Adrenal gland (tissue), 12 donors: Measurements from ENCODE around the gene ARMC2. TPM values are rescaled to one million over a fixed set of nuclear protein-coding genes. Genes with fewer than 3 reads are reported as not detected.

Experiments used
- DNase-seq, 7 donors: peaks; one replicate each; pipeline ENCODE4 v3.0.0-alpha.2; 2019 to 2020
- H3K27ac ChIP-seq, 5 donors: fragments of 200-600 bp; sonication (generic) in 4 of 5; 1 replicate in 3 of 5; 2 replicates in 2 of 5; pipeline versions ENCODE4 v1.5.1 to v1.8.0; 2016 to 2020; ENCODE audit warnings: mild to moderate bottlenecking in 1 of 5
- H3K27me3 ChIP-seq: fragments of 200-600 bp; 2 replicates; pipeline ENCODE4 v1.8.0; 2021
- H3K36me3 ChIP-seq, 2 donors: fragments of 200-600 bp; replicated peaks in 1 of 2; 1 replicate in 1 of 2; 2 replicates in 1 of 2; pipeline versions ENCODE4 v1.5.1 to v1.8.0; 2018 to 2022
- H3K4me1 ChIP-seq, 2 donors: fragments of 200-600 bp; replicated peaks in 1 of 2; 1 replicate in 1 of 2; 2 replicates in 1 of 2; pipeline versions ENCODE4 v1.5.1 to v1.8.0; 2018 to 2021
- H3K4me3 ChIP-seq, 4 donors: fragments of 200-600 bp; sonication (generic) in 3 of 4; one replicate each; pipeline ENCODE4 v1.5.1; 2016 to 2018
- H3K9me3 ChIP-seq, 3 donors: fragments of 200-600 bp; sonication (generic) in 1 of 3; replicated peaks in 1 of 3; 1 replicate in 2 of 3; 2 replicates in 1 of 3; pipeline versions ENCODE4 v1.5.1 to v1.8.0; 2016 to 2021
- CTCF ChIP-seq, 6 experiments: fragments of 450-650 bp in 4 of 6; fragments of 200-600 bp in 2 of 6; sonication (generic) in 1 of 6; IDR thresholded peaks; 1 replicate in 5 of 6; 2 replicates in 1 of 6; pipeline versions ENCODE4 v1.5.1 to v1.8.0; 2016 to 2021; ENCODE audit warnings: antibody characterized with exemption in 6 of 6, mild to moderate bottlenecking in 2 of 6, moderate library complexity in 1 of 6
- POLR2A ChIP-seq, 2 donors: fragments of 450-650 bp; IDR thresholded peaks; one replicate each; pipeline ENCODE4 v1.6.1; 2017; ENCODE audit warnings: antibody characterized with exemption in 2 of 2, mild to moderate bottlenecking in 2 of 2, moderate library complexity in 1 of 2
- WGBS, 4 donors: extraction: QIAGEN DNeasy Blood & Tissue Kit in 2 of 4; methylation state at CpG; one replicate each; pipeline versions ENCODE4 v1.1.5 to v1.1.7; 2013 to 2017; 5-methylcytosine and 5-hydroxymethylcytosine counted together
- intact Hi-C, 2 donors: fragments of 100-400 bp; cut with DNase I; formaldehyde crosslinking; loops; one replicate each; pipeline versions ENCODE4 v1.14.1 to v1.15.0; 2022 to 2023
- polyA plus RNA-seq, 3 donors: library from polyadenylated mRNA; stranded (reverse); fragments of 200-250 nt in 2 of 3; fragments of 350-450 nt in 1 of 3; fragmentation: Illumina TruSeq in 1 of 3; extraction: RNeasy Lipid Tissue Mini Kit (QIAGEN cat#74804) in 1 of 3; gene quantifications; one replicate each; pipeline ENCODE4 v1.2.3, GENCODE V29; 2013 to 2014
- total RNA-seq, 9 donors: library from RNA; depleted of rRNA in 4 of 9; stranded (reverse); fragments of >200 nt in 4 of 9; fragments of 120-200 nt in 1 of 9; fragmentation: NEBNext Ultra II Directional in 1 of 9; extraction: Animal tissue kit (Norgen Biotek cat#: 25700) in 1 of 9; gene quantifications; one replicate each; pipeline versions ENCODE4 v1.1.0 to v1.2.4, GENCODE V29; 2013 to 2023
- donor health status: healthy with polysubstance abuse.
- donor health status: Bipolar disorder and iron deficiency.
- donor health status: DM: yes; HTN: yes; CAD: no.
- donor health status: DM: no; HTN: no; CAD: no.
- donor health status: DM: no; HTN: no; CAD: no.
- donor health status: DM: yes; HTN: yes; CAD: no.

The ARMC2 gene
- total and polyA plus RNA-seq, 12 donors = 2.1 to 7.8 (median 6.4) TPM

DNA sequence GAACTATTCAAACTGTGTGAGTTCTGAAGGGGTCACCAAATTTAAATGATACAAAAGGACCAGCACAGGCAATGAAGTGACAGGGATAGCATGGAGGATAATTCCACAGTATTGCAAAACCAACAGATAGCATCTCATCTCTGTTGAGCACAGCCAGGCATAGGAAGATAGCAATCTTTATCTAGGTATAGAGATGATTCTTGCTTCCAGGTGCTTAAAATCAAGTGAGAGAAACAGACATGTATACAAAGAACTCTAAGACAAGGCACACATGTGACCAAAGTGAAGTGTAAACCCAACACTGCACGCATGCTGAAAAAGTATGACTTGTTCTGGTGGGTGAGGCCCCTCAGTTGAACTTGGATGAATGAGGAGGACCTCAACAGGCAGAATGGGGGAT lies 48.4 kb upstream of the ARMC2 start:
- peak overlapping the region in 1 of 5 donors; percentile 17 for H3K27ac ChIP-seq
- no peak for DNase-seq
- TF ChIP-seq POLR2A (IDR thresholded peaks at IDR 0.05) (no peak), CTCF (IDR thresholded peaks at IDR 0.05) (no peak)
- intact Hi-C loops = no loop called here
- 95 to 97% (median 96%) methylated on average over 1 of the region's 1 CpG for WGBS, 4 donors
- no peaks in the 10 kb centered on the region for H3K9me3 ChIP-seq
- no peaks in the 10 kb centered on the region for H3K27me3 ChIP-seq
- peaks cover 0 to 20% of the 10 kb centered on the region in 2 donors for H3K4me1 ChIP-seq
- no peak overlapping the region for H3K4me3 ChIP-seq
- no peaks in the 10 kb centered on the region for H3K36me3 ChIP-seq

DNA sequence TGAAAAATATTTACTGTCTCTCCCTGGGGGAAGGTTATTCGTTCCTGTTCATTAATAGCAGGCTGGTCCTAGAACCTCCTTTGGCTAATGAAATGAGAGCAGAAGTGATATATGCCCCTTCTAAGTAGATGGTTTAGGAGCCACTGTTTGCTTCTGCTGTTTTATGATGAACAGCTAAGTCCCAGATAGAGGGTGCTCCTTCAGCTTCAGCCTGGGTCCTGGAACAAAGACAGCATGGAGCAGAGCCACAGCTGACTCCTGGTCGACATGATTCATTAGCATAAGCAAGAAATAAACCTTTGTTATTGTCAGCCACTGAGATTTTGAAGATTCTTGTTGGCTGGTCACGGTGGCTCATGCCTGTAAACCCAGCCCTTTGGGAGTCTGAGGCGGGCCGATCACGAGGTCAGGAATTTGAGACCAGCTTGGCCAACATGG lies 47.8 kb upstream of the ARMC2 start:
- no peak for DNase-seq
- 60 to 81% (median 75%) methylated on average over 6 of the region's 6 CpGs for WGBS, 4 donors
- peaks cover 0 to 22% of the 10 kb centered on the region in 2 donors for H3K4me1 ChIP-seq

DNA sequence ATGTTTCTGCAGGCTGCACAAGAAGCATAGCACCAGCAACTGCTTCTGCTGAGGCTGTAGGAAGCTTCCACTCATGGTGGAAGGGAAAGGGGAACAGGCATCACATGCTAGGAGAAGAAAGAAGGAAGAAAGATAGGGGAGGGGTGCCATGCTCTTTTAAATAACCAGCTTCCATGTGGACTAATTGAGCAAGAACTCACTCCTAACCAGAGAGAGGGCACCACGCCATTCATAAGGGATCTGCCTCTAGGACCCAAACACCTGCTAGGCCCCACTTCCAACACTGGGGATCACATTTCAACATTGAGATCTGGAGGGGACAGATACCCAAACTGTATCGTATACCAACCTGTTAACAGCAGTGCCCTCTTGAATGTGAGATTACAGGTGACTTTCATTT lies 46.9 kb upstream of the ARMC2 start:
- intact Hi-C loops = no loop called here
- Histone ChIP-seq H3K27me3 (no peaks in the 10 kb centered on the region), H3K9me3 (no peaks in the 10 kb centered on the region), H3K4me1 (peaks cover 0 to 31% of the 10 kb centered on the region in 2 donors), H3K36me3 (no peaks in the 10 kb centered on the region), H3K4me3 (no peak overlapping the region), H3K27ac (no peak overlapping the region)
- no peak for TF ChIP-seq CTCF (IDR thresholded peaks at IDR 0.05)
- TF ChIP-seq POLR2A (IDR thresholded peaks at IDR 0.05) = no peak
- peak in 1 of 7 donors; percentile 16 for DNase-seq
- WGBS, 4 donors = 75 to 92% (median 81%) methylated on average over 2 of the region's 2 CpGs

More for the DNA sequence above, 47.8 kb upstream of the ARMC2 start:
- H3K36me3 ChIP-seq = no peaks in the 10 kb centered on the region
- intact Hi-C loops = no loop called here
- TF ChIP-seq CTCF (IDR thresholded peaks at IDR 0.05) = no peak
- no peak for TF ChIP-seq POLR2A (IDR thresholded peaks at IDR 0.05)
- H3K27ac ChIP-seq = no peak overlapping the region
- H3K27me3 ChIP-seq = no peaks in the 10 kb centered on the region
- H3K9me3 ChIP-seq = no peaks in the 10 kb centered on the region
- no peak overlapping the region for H3K4me3 ChIP-seq

- intact Hi-C loops = no loop called here
Measured at GRCh38 chr6:108803982-108804490, 44.2 kb upstream of the ARMC2 start.

More at GRCh38 chr6:108803982-108804490, 44.2 kb upstream of the ARMC2 start:
- no peak for DNase-seq
- H3K36me3 ChIP-seq = no peaks in the 10 kb centered on the region
- H3K4me1 ChIP-seq = peaks cover 0 to 20% of the 10 kb centered on the region in 2 donors
- H3K27ac ChIP-seq = no peak overlapping the region
- TF ChIP-seq CTCF (IDR thresholded peaks at IDR 0.05) (no peak), POLR2A (IDR thresholded peaks at IDR 0.05) (no peak)
- no peaks in the 10 kb centered on the region for H3K9me3 ChIP-seq
- H3K27me3 ChIP-seq = no peaks in the 10 kb centered on the region
- H3K4me3 ChIP-seq = no peak overlapping the region
- WGBS, 4 donors = 87 to 94% (median 91%) methylated on average over 6 of the region's 6 CpGs
